Transverse colon (tissue), 4 donors: Measurements from ENCODE around the gene GRM1. TPM values are rescaled to one million over a fixed set of nuclear protein-coding genes. Genes with fewer than 3 reads are reported as not detected.

Source experiments
- DNase-seq: peaks from one replicate; pipeline ENCODE4 v3.0.0-alpha.2; 2019
- H3K27ac ChIP-seq, 4 donors: fragments of 200-600 bp; sonication (generic); 2 replicates each; pipeline ENCODE4 v1.5.1; 2016 to 2018; ENCODE audit warnings: inconsistent platforms in 4 of 4
- H3K27me3 ChIP-seq: fragments of 200-600 bp; sonication (generic); 2 replicates; pipeline ENCODE4 v1.5.1; 2017; ENCODE audit warnings: inconsistent platforms
- H3K36me3 ChIP-seq, 4 donors: fragments of 200-600 bp; sonication (generic); 2 replicates each; pipeline ENCODE4 v1.5.1; 2017 to 2019; ENCODE audit warnings: inconsistent platforms in 4 of 4
- H3K4me1 ChIP-seq, 4 donors: fragments of 200-600 bp; sonication (generic); 2 replicates each; pipeline ENCODE4 v1.5.1; 2017 to 2020; ENCODE audit warnings: inconsistent platforms in 4 of 4
- H3K4me3 ChIP-seq, 4 donors: fragments of 200-600 bp; sonication (generic); 1 replicate in 1 of 4; 2 replicates in 3 of 4; pipeline versions ENCODE4 v1.5.1 to v1.6.1; 2017 to 2019; ENCODE audit warnings: inconsistent platforms in 4 of 4
- H3K9me3 ChIP-seq, 2 donors: fragments of 200-600 bp; sonication (generic); 2 replicates each; pipeline ENCODE4 v1.5.1; 2017 to 2019; ENCODE audit warnings: inconsistent platforms in 2 of 2
- CTCF ChIP-seq, 5 experiments: fragments of 200-600 bp in 3 of 5; fragments of 450-650 bp in 2 of 5; sonication (generic) in 3 of 5; IDR thresholded peaks; 1 replicate in 2 of 5; 2 replicates in 3 of 5; pipeline ENCODE4 v1.5.1; 2016 to 2017; ENCODE audit warnings: antibody characterized with exemption in 5 of 5, inconsistent platforms in 3 of 5, mild to moderate bottlenecking in 2 of 5, moderate library complexity in 1 of 5
- EP300 ChIP-seq: sonication (generic); formaldehyde crosslinking; IDR thresholded peaks from one replicate; pipeline ENCODE4 v1.6.1; 2017; ENCODE audit warnings: antibody characterized with exemption, low read depth
- POLR2A ChIP-seq: fragments of 450-650 bp; IDR thresholded peaks from one replicate; pipeline ENCODE4 v1.6.1; 2016; ENCODE audit warnings: antibody characterized with exemption, mild to moderate bottlenecking, moderate library complexity
- POLR2AphosphoS5 ChIP-seq, 3 donors: sonication (generic); formaldehyde crosslinking; IDR thresholded peaks; one replicate each; pipeline ENCODE4 v1.6.1; 2016; ENCODE audit warnings: antibody characterized with exemption in 3 of 3
- WGBS, 2 donors: methylation state at CpG; one replicate each; pipeline ENCODE4 v1.1.5; 2018; ENCODE audit warnings: low coverage in 1 of 2; 5-methylcytosine and 5-hydroxymethylcytosine counted together
- in situ Hi-C, 4 donors: fragments of 200-750 bp; cut with MboI; loops; one replicate each; pipeline versions ENCODE4 v1.15.0 to v1.15.1; 2017; ENCODE audit warnings: low sequenced_read_pairs in 3 of 4, low pct_ligation_motif_present in 1 of 4, low pct_unique_long_range_greater_than_20kb in 1 of 4
- intact Hi-C: fragments of 100-400 bp; cut with DNase I; formaldehyde crosslinking; loops from one replicate; pipeline ENCODE4 v1.15.1; 2023; ENCODE audit warnings: low total_unique reads
- total RNA-seq, 4 donors: library from RNA; depleted of rRNA; stranded (reverse); fragments of >200 nt; gene quantifications; one replicate each; pipeline ENCODE4 v1.1.0, GENCODE V29; 2016

GRM1 gene
- total RNA-seq, 4 donors from 2014 or later, result 0.16 TPM; not detected in 3

GRCh38 chr6:146310628-146311027, 281.8 kb downstream of the GRM1 start:
- Histone ChIP-seq H3K4me1 (no peaks in the 10 kb centered on the region), H3K27me3 (no peaks in the 10 kb centered on the region), H3K27ac (no peak overlapping the region), H3K9me3 (no peaks in the 10 kb centered on the region), H3K36me3 (no peaks in the 10 kb centered on the region), H3K4me3 (no peak overlapping the region)
- intact Hi-C loops (no loop called here), in situ Hi-C loops (no loop called here)
- WGBS, 2 donors, result 80 to 82% methylated on average over 2 of the region's 2 CpGs
- no peak for DNase-seq
- TF ChIP-seq CTCF (IDR thresholded peaks at IDR 0.05) (no peak), POLR2AphosphoS5 (IDR thresholded peaks at IDR 0.05) (no peak), EP300 (no peak), POLR2A (no peak)

- H3K4me1 ChIP-seq, result no peaks in the 10 kb centered on the region
- 39 to 46% methylated on average over 2 of the region's 2 CpGs for WGBS, 2 donors
- in situ Hi-C loops (no loop called here), intact Hi-C loops (no loop called here)
- no peak overlapping the region for H3K4me3 ChIP-seq
- no peak overlapping the region for H3K27ac ChIP-seq
- H3K36me3 ChIP-seq, result no peaks in the 10 kb centered on the region
- no peaks in the 10 kb centered on the region for H3K9me3 ChIP-seq
- TF ChIP-seq EP300, result no peak
- TF ChIP-seq POLR2AphosphoS5 (IDR thresholded peaks at IDR 0.05), result no peak
- TF ChIP-seq POLR2A, result no peak
- no peak for TF ChIP-seq CTCF (IDR thresholded peaks at IDR 0.05)
- no peak for DNase-seq
- no peaks in the 10 kb centered on the region for H3K27me3 ChIP-seq
These were observed 282.2 kb downstream of the GRM1 start for GRCh38 chr6:146311079-146311478.

- H3K27me3 ChIP-seq, result no peaks in the 10 kb centered on the region
- H3K9me3 ChIP-seq, result no peaks in the 10 kb centered on the region
- WGBS, 2 donors, result 72 to 92% methylated on average over 2 of the region's 2 CpGs
- no peak for DNase-seq
- H3K27ac ChIP-seq, result no peak overlapping the region
- H3K4me1 ChIP-seq, result no peaks in the 10 kb centered on the region
- H3K36me3 ChIP-seq, result no peaks in the 10 kb centered on the region
- intact Hi-C loops, result no loop called here
- TF ChIP-seq POLR2AphosphoS5 (IDR thresholded peaks at IDR 0.05), result no peak
- no peak for TF ChIP-seq CTCF (IDR thresholded peaks at IDR 0.05)
- TF ChIP-seq EP300, result no peak
- no peak for TF ChIP-seq POLR2A
- in situ Hi-C loops, result no loop called here
- no peak overlapping the region for H3K4me3 ChIP-seq
These were observed 283.7 kb downstream of the GRM1 start for GRCh38 chr6:146312608-146313007.

GRCh38 chr6:146315381-146316174, 286.7 kb downstream of the GRM1 start:
- DNase-seq, result no peak
- no peaks in the 10 kb centered on the region for H3K36me3 ChIP-seq
- TF ChIP-seq POLR2AphosphoS5 (IDR thresholded peaks at IDR 0.05), result no peak
- TF ChIP-seq POLR2A, result no peak
- no peak for TF ChIP-seq EP300
- no peak for TF ChIP-seq CTCF (IDR thresholded peaks at IDR 0.05)
- H3K27me3 ChIP-seq, result no peaks in the 10 kb centered on the region
- 62 to 74% methylated on average over 3 to 4 of the region's 4 CpGs for WGBS, 2 donors
- no peak overlapping the region for H3K27ac ChIP-seq
- intact Hi-C loops (no loop called here), in situ Hi-C loops (no loop called here)
- no peak overlapping the region for H3K4me3 ChIP-seq
- no peaks in the 10 kb centered on the region for H3K9me3 ChIP-seq
- no peaks in the 10 kb centered on the region for H3K4me1 ChIP-seq
